Amniotic epithelial cell (primary cell): Measurements from ENCODE around the gene UCP3.
"Not testable (repeated sequence)": the region's sequence is repeated elsewhere in the genome, so short reads cannot be mapped to it uniquely, and the experiment has no call there.

ENCODE experiments used
- DNase-seq: peaks from one replicate; pipeline ENCODE4 v3.0.0-alpha.2; 2010; ENCODE audit warnings: low read depth

UCP3 gene

DNA sequence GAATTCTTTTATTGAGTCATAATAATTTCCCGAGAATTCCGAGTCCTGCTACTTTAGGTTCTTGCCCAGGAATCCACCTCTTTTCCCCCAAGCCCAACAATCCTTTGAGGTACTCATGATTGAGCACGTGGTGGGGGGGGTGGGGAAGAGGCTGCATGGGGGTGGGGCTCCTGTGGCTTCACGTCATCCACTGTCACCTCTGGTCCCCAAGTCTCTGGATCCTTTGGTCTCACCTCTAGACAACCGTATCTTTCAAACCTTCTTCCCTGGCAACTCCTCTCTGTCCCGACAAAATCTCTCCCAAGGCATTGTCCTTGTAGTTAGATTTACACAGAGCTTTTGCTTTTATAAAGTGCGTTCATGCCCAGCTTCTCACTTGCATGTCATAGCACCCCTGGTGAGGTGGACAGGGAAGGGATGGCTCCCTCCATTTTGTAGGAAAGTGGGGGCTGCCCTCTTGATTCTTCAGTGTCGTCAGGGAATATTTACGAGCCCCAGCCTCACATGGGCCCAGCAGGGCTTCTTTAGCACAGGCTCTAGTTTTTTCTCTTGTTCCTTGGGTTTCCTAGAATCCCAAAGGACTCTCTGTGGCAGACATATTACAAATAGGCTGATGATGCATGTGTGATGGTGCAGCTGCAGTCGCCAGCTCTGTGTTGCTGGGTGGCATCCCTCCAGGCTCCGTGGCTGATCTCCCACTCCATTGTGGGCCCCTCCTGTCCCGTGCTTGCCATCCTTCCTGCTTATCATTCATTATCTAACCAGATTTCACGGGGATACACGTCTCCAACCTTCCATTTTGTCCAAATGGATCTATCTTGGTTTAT is 8.4 kb downstream of the UCP3 start:
- no peak for DNase-seq

DNA sequence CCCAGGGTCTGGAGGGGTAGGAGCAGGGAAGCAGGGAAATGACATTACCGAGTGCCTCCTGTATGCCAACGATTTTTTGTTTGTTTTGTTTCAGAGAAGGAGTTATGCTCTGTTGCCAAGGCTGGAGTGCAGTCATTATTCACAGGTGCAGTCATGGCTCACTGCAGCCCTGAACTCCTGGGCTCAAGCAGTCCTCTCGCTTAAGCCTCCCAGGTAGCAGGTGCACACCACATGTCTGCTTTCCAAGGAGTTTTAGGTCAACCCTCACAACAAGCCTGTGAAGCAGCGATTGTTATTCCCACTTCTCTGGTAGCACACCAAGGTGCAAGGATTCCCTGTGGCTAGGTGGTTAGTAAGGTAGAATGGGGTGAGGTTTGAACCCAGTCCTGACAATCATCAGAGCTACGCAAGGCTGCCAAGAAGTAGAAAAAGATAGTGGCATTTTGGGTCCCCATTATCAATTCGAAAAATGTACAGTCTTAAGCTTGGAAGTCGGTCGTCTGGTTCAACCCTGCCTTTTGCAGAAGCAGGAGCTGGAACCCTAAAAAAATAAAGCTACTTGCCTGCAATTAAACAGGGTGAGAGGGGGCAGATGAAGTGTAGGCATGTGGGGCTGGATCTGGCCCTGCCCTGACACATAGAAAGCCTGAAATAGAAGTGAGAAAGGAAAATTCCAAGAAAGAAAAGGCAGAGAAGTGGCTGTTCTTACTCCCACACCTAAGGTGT is 9.1 kb downstream of the UCP3 start:
- DNase-seq: no peak

DNA sequence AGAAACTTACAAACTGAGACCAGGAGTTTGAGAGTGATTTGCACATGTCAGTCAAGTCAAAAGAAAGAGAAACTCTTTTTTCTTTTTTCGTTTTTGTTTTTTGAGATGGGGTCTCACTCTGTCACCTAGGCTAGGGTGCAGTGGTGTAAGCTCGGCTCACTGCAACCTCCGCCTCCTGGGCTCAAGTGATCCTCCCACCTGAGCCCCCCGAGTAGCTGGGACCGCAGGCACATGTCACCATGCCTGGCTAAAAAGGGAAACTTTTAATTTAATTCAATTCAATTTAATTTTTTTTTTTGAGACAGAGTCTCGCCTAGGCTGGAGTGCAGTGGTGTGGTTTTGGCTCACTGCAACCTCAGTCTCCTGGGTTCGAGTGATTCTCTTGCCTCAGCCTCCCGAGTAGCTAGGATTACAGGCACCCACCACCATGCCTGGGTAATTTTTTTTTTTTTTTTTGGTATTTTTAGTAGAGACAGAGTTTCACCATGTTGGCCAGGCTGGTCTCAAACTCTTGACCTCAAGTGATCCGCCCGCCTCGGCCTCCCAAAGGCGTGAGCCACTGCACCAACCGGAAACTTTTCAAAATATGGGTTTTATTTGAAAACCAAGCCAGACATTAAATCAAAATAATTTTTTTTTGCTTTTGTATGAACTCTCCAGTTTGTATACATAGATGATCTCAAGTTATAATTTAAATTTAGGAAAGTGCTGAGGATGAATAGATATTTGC is 9.9 kb downstream of the UCP3 start:
- no peak for DNase-seq

DNA sequence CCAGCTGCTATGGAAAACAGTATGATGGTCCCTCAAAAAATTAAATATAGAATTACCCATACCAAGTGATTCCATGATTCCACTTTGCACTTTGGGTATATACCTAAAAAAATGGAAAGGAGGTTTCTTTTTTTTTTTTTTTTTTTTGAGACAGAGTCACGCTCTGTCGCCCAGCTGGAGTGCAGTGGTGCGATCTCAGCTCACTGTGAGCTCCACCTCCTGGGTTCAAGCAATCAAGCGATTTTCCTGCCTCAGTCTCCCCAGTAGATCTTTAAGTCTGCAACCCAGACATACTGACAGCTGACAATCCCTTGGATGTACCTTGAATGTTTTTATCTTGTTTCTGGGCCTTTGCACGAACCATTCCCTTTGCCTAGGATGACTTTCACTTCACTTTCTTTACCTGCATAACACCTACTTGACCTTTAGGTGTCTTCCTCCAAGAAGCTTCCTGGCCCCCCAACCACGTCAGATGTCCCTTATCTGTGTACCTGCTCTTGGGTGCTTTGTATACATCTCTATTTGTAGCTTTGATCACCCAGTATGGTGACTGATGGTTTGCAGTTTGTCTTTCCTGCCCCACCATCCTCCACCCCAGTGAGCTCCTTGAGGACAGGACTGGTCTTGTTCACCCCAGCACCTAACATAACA is 11.6 kb downstream of the UCP3 start:
- DNase-seq: no peak

DNA sequence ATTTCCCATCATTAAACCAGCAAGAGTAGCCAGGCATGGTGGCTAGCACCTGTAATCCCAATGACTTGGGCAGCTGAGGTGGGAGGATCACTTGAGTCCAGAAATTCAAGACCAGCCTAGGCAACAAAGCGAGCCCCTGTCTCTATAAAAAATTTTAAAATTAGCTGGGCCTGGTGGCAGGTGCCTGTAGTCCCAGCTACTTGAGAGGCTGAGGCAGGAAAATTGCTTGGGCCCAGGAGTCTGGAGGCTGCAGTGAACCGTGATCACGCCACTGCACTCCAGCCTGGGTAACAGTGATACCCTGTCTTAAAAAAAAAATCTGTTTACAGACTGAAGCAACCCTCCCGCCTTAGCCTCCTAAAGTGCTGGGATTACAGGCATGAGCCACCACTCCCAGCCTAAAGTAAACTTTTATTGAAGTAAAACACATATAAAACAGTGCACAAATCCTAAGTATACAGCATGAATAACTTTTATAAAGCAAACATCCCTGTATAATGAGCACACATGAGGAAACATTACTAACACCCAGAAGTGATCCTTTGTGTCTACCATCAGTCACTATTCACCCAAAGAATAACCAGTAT is 12.6 kb downstream of the UCP3 start:
- DNase-seq: no peak

DNA sequence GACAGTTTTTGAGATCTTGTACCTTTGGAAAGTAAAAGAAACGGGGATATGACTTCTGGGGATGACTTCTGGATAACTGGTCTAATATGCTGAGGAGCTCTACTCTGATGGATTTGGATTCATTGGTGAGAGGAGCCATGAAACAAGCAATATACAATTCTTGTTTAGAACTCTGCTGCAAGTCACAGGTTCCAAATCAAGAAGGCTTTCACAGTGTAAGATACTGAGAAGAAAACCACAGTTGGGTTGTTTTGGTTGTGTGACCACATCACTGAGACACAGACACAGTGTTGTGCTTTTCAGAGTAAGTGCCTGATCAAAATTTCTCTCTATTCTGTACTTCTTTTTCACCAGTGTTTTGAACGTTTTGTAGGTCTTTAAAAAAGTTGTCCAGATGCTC is 13.2 kb downstream of the UCP3 start:
- no peak for DNase-seq

DNA sequence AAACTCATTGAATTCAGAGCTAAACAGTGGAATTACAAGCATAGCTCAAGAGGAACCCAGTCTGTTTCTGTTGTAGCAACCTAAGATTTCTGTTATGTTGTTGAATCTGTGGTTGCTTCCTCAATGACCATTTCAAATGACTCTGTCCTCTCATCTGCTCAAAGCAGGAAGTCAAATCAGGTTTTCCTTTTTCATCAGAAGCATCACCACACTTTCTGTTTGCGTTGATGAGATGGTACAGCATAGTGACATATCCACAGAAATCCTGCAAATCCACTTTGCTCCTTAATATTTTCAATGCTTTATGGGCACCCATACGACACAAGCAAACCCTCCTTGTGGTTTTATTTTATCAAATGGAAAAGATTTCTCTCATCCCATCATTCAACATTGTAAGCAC is 13.6 kb downstream of the UCP3 start:
- no peak for DNase-seq

DNA sequence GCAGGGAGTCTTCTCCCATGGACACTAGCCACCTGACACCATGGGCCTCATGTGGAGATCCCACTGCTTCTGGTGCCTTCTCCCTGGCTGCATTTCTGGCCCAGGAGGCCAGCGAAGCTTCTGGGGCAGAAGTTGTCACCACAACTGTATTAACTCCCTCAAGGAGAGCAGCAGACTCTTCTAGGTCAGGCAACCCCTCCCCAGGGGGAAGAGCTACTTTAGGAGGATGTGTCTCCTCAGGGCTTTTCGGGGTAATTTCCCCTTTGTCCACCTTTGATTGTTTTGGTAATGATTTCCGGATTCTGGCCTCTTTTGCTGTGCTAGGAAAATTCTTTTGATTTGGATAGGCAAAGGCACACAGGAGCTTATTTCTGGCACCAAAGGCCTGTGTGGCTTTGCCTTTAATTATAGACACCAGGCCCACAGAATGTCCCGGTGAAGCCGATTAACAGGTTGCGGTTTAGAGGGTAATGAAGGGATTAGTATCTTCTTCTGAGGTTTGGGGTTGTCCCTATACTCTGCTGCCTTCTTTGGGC is 17.3 kb downstream of the UCP3 start:
- DNase-seq: no peak

DNA sequence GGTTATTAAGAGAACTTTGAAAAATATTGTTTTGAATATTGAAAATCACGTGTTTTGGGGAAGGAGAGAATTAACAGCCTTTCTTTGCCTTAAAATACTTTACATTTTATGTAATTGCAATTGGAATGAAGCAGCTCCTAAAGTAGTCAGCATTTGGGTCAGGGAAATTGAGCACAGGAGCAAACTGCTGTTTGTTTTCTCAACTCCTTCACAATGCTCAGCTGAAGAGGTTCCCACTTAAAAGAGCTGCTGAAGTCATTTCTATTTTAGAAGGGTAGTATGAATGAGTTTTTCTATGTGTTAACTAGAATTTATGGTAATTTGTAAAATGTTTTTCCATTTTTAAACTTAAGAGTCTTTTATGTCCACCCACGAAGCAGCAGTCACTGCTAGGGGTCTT is 18.2 kb downstream of the UCP3 start:
- no peak for DNase-seq

DNA sequence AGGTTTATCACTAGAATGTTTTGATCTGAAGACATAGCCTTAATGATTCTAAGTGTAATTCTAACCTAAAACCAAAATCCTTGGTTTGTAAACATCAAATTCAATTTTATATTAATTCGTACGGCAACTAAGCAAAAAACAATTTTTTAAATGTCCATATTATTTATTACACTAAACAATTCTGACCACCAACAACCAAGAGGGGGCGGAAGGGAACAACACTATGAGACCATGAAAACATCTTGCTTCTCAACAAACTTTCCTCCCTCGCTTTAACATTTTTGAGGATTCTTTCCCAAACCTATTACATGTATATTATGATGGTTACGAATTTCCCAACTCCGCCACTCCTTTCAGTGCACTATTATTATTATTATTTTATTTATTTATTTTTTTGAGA is 19.7 kb downstream of the UCP3 start:
- no peak for DNase-seq

DNA sequence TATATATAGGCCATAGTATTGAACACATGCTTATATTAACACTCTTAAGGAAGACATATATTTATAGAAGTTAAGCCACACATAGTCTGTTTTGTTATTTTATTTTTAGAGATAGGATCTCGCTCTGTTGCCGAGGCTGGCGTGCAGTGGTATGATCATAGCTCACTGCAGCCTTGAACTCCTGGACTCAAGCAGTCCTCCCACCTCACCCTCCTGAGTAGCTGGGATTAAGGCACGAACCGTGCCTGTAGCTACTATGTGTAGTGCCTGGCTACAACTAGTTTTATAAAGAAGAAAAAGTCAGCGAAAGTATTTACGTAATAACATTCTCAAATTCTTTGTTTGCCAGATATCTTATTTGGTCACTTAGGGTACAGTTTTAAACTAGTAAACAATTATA is 20.7 kb downstream of the UCP3 start:
- DNase-seq: no peak

DNA sequence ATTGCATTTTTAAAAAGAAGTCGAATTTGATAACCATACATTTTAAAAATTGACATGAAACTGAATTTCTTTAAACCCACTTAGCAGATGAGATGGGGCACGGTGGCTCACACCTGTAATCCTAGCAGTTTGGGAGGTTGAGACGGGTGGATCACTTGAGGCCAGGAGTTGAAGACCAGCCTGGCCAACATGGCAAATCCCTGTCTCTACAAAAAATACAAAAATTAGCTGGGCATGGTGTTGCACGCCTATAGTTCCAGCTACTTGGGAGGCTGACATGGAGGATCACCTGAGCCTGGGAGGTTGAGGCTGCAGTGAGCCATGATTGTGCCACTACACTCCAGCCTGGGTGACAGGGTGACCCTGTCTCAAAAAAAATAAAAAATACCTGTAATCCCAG is 23.2 kb downstream of the UCP3 start:
- DNase-seq: not testable (repeated sequence)

DNA sequence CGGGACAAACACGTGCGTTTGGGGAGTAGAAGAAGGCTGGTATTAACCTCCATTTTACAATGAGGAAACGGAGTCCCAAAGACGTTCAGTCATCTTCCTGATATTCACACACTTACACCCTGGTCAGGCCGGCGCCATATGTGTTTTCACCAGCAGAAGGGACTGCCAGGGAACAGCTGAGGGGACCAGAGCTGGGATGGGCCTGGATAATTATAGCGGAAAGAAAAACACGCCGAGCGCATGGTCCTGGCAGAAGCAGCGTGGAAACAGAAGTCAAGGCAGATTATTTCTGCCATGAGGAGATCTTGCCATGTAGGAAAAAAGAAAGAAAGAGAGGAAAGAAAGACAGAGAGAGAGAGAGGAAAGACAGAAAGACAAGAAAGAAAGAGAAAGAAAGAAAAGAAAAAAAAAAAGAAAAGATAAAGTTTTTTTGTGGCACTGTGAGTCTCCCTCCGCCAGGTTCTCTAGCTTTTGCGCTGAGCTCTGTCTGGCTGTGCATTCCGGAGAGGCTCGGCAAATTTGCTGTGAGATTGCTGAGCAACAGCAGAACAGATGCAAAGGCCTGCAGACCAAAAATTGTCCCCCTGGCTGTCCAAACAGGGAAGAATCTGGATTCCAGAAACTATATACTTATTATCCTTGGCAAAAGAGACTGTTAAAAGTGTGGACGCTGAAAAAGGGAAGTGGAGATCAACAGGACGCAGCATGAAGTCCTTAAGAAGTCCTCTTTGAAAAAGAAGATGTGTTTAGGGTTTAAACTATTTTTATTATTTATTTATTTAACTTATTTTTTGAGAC is 24.9 kb downstream of the UCP3 start:
- DNase-seq: no peak

DNA sequence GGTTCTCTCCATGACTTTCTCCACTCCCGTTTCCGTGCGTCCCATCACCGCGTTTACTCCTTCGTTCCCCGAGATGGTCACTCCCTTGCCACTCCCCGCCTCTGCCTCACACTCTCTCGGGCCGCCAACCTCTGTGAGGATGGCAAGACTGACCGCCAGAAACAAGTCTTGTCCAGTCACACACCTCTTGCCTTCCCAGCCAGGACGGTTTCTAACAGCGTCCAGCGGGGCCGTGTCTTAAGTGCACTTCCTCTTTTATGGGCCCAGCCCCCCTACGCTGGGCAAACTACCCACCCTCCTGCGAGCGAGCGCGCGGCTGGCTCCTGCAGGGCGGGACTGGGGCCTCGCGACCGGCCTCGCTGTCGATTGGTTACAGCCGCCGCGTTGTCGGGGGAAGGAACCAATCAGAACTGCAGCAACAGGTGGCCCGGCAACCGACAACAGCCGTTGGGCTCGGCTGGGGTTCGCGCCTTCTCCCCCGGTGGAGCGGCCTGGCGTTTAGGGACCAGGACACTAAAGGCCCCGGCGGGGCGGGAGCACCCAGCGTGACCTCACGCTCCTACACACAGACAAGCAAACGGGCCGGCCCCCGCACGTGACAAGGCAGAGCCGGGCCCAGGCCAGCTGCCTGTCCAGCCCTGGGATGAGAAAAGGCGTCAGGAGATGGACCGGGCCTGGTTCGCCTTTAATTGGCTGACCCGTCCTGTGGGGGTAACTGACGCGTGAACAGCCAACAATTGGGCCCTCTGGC is 25.7 kb downstream of the UCP3 start:
- DNase-seq: peak; percentile 83

DNA sequence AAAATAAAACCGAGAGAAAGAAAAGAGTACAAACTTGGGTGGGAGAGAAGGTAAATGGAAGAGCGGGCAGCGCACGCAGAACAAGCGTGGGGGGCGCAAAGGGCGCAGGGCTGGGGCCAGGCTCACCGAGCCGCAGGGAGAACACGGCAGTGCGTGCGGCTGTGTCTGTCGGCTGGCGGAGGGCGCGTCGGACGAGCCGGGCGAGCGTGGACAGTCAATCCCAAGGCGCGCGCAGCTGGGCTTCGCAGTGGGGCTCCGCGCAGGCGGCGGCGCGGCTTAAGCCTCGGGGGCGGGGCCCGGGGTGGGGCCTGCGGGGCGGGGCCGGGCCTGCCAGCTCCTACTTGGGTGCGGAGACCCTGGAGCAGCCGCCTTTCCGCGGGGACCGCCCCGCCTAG is 26.3 kb downstream of the UCP3 start, which contains the start of gene UCP2:
Gene UCP2, minus strand, starts transcription at position 249 of the 395 bp plus-strand sequence. CDS start 4,465 bp downstream, outside the sequence.
- peak; percentile 70 for DNase-seq

DNA sequence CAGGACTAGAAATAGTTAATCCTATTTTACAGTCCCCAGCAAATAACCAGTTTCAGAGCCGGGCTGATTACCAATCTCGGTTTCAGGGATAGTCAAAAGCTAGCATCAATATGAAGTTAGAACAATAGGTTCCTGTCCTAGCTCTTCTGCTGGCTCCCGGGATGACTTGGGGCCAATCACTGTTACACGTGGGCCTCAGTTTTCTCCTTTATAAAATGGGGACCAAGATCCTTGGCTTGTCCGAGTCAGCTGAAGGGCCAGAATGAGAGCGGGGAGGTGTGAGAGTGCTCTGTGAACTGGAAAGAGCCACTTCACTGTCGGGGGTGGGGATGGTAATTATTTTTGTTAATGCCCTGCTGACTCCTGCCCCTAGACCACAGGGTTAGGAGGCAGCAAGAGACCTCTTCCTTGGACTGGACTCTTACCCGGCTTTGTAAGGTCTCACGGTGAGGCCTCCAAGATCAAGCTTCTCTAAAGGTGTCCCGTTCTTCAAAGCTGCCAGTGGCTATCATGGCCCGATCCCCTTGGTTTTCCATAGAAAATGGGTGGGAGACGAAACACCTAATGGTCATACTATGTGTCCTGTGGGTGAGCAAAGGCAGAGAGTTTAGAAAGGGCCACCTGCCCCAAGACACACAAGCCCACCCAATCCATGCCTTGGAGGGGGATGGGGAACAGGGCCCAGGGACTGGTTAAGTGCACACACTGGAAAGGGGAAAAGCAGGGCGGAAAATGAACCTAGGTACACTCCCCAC is 27.7 kb downstream of the UCP3 start:
- no peak for DNase-seq

DNA sequence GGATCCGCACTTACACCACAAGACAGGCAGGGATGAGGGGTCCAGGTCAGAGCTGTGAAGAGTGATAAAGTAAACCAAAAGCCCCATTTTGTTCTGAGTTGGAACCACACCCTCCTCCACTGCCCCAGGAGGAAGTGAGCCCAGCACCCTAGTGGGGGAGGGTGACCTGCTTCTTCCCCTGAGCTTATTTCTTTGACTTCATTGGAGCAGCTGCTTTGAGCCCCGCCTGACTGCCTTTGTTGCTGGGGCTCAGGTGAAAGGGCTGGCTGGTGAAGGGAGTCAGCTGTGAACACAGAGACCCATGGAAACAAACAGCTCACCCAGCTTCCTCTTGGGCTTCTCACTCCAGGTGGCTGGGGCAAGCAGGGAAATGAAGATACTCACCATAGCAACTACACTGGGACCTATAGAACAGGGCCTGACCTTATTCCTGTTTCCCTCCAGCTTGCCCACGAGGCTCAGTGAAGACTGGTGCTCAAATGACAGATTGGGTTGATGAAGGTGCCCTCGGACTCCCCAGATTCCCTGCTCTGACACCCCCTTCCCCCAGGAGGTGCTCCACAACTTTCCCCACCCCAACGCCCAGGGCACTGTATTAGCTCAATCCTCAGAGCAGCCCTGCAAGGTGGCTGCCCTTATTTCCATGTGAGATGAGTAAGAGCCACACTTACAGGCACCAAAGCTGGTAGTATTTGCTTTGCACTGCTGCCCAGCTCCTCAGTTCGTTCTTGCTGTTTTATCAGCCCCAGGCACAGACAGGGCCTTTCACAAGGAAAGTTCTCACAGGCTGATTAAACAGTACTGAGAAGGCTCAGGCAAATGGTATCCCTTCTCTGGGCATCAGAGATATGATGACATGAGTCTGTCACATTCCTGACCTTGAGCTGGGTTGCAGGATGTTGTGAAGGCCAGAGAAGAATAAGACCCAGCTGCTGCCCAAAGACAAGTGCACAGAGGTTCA is 28.6 kb downstream of the UCP3 start:
- DNase-seq: peak; percentile 19

DNA sequence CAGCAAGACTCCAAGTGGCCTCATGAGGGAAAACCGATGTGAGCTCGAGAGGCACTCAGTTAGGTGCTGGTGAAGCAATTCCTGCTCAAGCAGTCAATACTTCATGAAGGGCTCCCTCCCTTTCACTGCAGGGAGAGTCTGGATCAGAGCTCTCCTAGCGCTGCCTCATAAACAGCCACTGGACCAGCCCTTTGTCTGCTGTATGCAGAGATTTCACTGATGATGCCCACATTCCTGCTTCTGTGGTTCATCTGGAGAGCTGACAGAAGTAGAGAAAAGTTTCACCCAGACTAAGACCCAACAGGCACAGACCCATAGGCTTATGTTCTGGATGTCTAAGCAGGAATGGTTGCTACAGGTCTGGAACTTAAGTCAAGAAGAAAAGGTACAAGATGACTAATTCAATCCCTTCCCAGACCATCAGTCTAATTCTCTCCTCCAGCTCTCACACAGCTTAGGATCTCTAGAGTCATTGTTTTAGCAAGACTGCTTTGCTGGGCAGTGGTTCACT is 30.3 kb downstream of the UCP3 start:
- peak; percentile 42 for DNase-seq
